CD14-positive monocyte (primary cell): ENCODE measurements around the gene CHCHD10. TPM values are rescaled to one million over a fixed set of nuclear protein-coding genes. Genes with fewer than 3 reads are reported as not detected.
"Not testable (repeated sequence)": the region's sequence is repeated elsewhere in the genome, so short reads cannot be mapped to it uniquely, and the experiment has no call there.

Experiments
- DNase-seq, 3 donors: peaks; one replicate each; pipeline ENCODE4 v3.0.0-alpha.2; 2011 to 2022
- H2AFZ ChIP-seq: 2 replicates; pipeline ENCODE4 v1.6.0; 2012; ENCODE audit warnings: mild to moderate bottlenecking, low read depth, low read length, inconsistent platforms; ENCODE audit not compliant: insufficient read depth, poor library complexity, severe bottlenecking
- H3K27ac ChIP-seq, 2 donors: 1 replicate in 1 of 2; 2 replicates in 1 of 2; pipeline ENCODE4 v1.5.1; 2012 to 2013; ENCODE audit warnings: low read length in 2 of 2, control low read depth in 1 of 2, inconsistent platforms in 1 of 2, low read depth in 1 of 2, mild to moderate bottlenecking in 1 of 2
- H3K27me3 ChIP-seq, 2 donors: one replicate each; pipeline versions ENCODE4 v1.6.0 to v1.6.1; 2011 to 2013; ENCODE audit warnings: low read length in 2 of 2; ENCODE audit not compliant: control insufficient read depth in 2 of 2, insufficient read depth in 2 of 2
- H3K36me3 ChIP-seq, 2 donors: replicated peaks in 1 of 2; 1 replicate in 1 of 2; 2 replicates in 1 of 2; pipeline versions ENCODE4 v1.5.1 to v1.6.1; 2012 to 2013; ENCODE audit warnings: low read length in 2 of 2, control low read depth in 1 of 2, inconsistent platforms in 1 of 2, mild to moderate bottlenecking in 1 of 2; ENCODE audit not compliant: insufficient read depth in 2 of 2, control insufficient read depth in 1 of 2
- H3K4me1 ChIP-seq, 2 donors: 1 replicate in 1 of 2; 2 replicates in 1 of 2; pipeline versions ENCODE4 v1.5.1 to v1.6.1; 2012 to 2013; ENCODE audit warnings: low read length in 2 of 2, control low read depth in 1 of 2, inconsistent platforms in 1 of 2, mild to moderate bottlenecking in 1 of 2, moderate library complexity in 1 of 2; ENCODE audit not compliant: insufficient read depth in 2 of 2, control insufficient read depth in 1 of 2
- H3K4me2 ChIP-seq: replicated peaks from 2 replicates; pipeline ENCODE3; 2012; ENCODE audit warnings: low read length, moderate library complexity, mild to moderate bottlenecking; ENCODE audit not compliant: poor library complexity, severe bottlenecking; ENCODE audit errors: extremely low read depth
- H3K4me3 ChIP-seq, 3 experiments: fragments of 200-600 bp in 1 of 3; sonication (generic) in 1 of 3; replicated peaks in 1 of 3; 1 replicate in 2 of 3; 2 replicates in 1 of 3; pipeline ENCODE4 v1.5.1; 2011 to 2013; ENCODE audit warnings: low read length in 3 of 3, mild to moderate bottlenecking in 3 of 3, control low read depth in 2 of 3, low read depth in 2 of 3, inconsistent platforms in 1 of 3, moderate library complexity in 1 of 3
- H3K79me2 ChIP-seq: 2 replicates; pipeline ENCODE4 v1.6.0; 2012; ENCODE audit warnings: mild to moderate bottlenecking, control low read depth, inconsistent platforms, low read length, moderate library complexity; ENCODE audit not compliant: insufficient read depth
- H3K9ac ChIP-seq: 2 replicates; pipeline ENCODE4 v1.6.0; 2017; ENCODE audit warnings: low read length, mild to moderate bottlenecking; ENCODE audit not compliant: insufficient read depth, poor library complexity, severe bottlenecking
- H3K9me3 ChIP-seq, 2 donors: replicated peaks in 1 of 2; 1 replicate in 1 of 2; 2 replicates in 1 of 2; pipeline versions ENCODE4 v1.5.1 to v1.6.1; 2012 to 2013; ENCODE audit warnings: low read length in 2 of 2, control low read depth in 1 of 2; ENCODE audit not compliant: control insufficient read depth in 1 of 2, insufficient read depth in 1 of 2
- H4K20me1 ChIP-seq: 2 replicates; pipeline ENCODE4 v1.6.0; 2012; ENCODE audit warnings: mild to moderate bottlenecking, low read length, control low read depth, moderate library complexity; ENCODE audit not compliant: insufficient read depth
- H3K27ac Mint-ChIP-seq, 7 donors: one replicate each; pipeline ENCODE4 v1.8.0; 2020; ENCODE audit warnings: mild to moderate bottlenecking in 7 of 7, mixed read lengths in 7 of 7, moderate library complexity in 6 of 7, inconsistent platforms in 2 of 7
- H3K27me3 Mint-ChIP-seq, 3 donors: one replicate each; pipeline ENCODE4 v1.8.0; 2021 to 2022; ENCODE audit warnings: low read depth in 3 of 3, mild to moderate bottlenecking in 3 of 3, mixed read lengths in 3 of 3, moderate library complexity in 3 of 3, inconsistent platforms in 1 of 3
- H3K36me3 Mint-ChIP-seq, 2 donors: one replicate each; pipeline ENCODE4 v1.8.0; 2020; ENCODE audit warnings: mixed read lengths in 2 of 2, inconsistent platforms in 1 of 2, mild to moderate bottlenecking in 1 of 2
- H3K4me1 Mint-ChIP-seq: one replicate; pipeline ENCODE4 v1.8.0; 2020; ENCODE audit warnings: mild to moderate bottlenecking, mixed read lengths
- H3K4me3 Mint-ChIP-seq, 2 donors: one replicate each; pipeline ENCODE4 v1.8.0; 2020; ENCODE audit warnings: mild to moderate bottlenecking in 2 of 2, mixed read lengths in 2 of 2, moderate library complexity in 1 of 2
- H3K9me3 Mint-ChIP-seq, 7 donors: one replicate each; pipeline ENCODE4 v1.8.0; 2020 to 2022; ENCODE audit warnings: mixed read lengths in 7 of 7, mild to moderate bottlenecking in 6 of 7, moderate library complexity in 6 of 7, inconsistent platforms in 2 of 7
- WGBS: methylation state at CpG from one replicate; pipeline ENCODE4 v1.1.5; 2013; ENCODE audit warnings: missing lambda C conversion rate; ENCODE audit not compliant: insufficient coverage; 5-methylcytosine and 5-hydroxymethylcytosine counted together
- intact Hi-C, 2 donors: fragments of 100-400 bp; cut with micrococcal nuclease; formaldehyde crosslinking; loops; one replicate each; pipeline versions ENCODE4 v1.15.0 to v1.15.1; 2023
- polyA plus RNA-seq, 3 donors: library from polyadenylated mRNA; depleted of rRNA in 1 of 3; unstranded in 2 of 3; stranded (reverse) in 1 of 3; fragments of 300-500 nt in 2 of 3; fragments of >200 nt in 1 of 3; fragmentation: Illumina TruSeq in 2 of 3; gene quantifications; 1 replicate in 2 of 3; 2 replicates in 1 of 3; pipeline ENCODE4 v1.2.3, GENCODE V29; 2012 to 2021
- TF ChIP-seq, protein P1 (sequence below): fragments of 200-600 bp; IDR thresholded peaks from one replicate; pipeline ENCODE4 v1.8.0; 2022; ENCODE audit warnings: antibody characterized with exemption, mild to moderate bottlenecking

Gene CHCHD10
- polyA plus RNA-seq, 3 donors: 15.3 to 46.7 (median 26.8) TPM

DNA sequence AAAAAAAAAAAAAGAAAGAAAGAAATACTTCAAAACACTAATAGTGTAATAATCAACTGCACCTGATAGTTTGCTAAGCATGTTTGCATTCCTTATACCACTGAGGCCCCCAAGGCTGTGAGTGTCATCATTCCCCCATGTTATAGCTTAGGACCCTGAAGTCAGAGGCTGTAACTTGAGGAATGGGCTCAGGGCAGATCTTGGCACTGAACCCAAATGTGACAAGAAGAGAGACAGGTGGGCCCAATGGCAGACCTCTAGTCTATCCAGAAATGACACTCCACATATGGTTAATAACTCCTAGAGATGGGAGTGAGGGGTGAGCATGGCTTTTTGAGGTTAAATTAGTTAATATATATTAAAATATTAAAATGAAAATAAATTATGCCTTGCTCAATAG, 30.1 kb downstream of the CHCHD10 start:
- TF ChIP-seq, protein P1, sequence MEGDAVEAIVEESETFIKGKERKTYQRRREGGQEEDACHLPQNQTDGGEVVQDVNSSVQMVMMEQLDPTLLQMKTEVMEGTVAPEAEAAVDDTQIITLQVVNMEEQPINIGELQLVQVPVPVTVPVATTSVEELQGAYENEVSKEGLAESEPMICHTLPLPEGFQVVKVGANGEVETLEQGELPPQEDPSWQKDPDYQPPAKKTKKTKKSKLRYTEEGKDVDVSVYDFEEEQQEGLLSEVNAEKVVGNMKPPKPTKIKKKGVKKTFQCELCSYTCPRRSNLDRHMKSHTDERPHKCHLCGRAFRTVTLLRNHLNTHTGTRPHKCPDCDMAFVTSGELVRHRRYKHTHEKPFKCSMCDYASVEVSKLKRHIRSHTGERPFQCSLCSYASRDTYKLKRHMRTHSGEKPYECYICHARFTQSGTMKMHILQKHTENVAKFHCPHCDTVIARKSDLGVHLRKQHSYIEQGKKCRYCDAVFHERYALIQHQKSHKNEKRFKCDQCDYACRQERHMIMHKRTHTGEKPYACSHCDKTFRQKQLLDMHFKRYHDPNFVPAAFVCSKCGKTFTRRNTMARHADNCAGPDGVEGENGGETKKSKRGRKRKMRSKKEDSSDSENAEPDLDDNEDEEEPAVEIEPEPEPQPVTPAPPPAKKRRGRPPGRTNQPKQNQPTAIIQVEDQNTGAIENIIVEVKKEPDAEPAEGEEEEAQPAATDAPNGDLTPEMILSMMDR: no peak
- Histone ChIP-seq H2AFZ (no peak overlapping the region), H3K9ac (no peak overlapping the region), H3K79me2 (no peaks in the 10 kb centered on the region), H3K27me3 (no peaks in the 10 kb centered on the region), H3K4me1 (no peaks in the 10 kb centered on the region), H3K4me2 (no peak overlapping the region), H3K27ac (no peak overlapping the region), H4K20me1 (no peaks in the 10 kb centered on the region), H3K9me3 (no peaks in the 10 kb centered on the region), H3K4me3 (no peak overlapping the region), H3K36me3 (peaks cover 2 to 5% of the 10 kb centered on the region in 2 donors)
- DNase-seq: no peak
- intact Hi-C loops: no loop called here
- no peak overlapping the region for H3K27ac Mint-ChIP-seq
- H3K9me3 Mint-ChIP-seq: peaks cover 0 to 4% (median 0%) of the 10 kb centered on the region in 7 donors
- peaks cover 3 to 5% of the 10 kb centered on the region in 2 donors for H3K36me3 Mint-ChIP-seq
- H3K4me3 Mint-ChIP-seq: no peak overlapping the region
- no peaks in the 10 kb centered on the region for H3K4me1 Mint-ChIP-seq
- peaks cover 0 to 2% (median 1%) of the 10 kb centered on the region in 3 donors for H3K27me3 Mint-ChIP-seq

DNA sequence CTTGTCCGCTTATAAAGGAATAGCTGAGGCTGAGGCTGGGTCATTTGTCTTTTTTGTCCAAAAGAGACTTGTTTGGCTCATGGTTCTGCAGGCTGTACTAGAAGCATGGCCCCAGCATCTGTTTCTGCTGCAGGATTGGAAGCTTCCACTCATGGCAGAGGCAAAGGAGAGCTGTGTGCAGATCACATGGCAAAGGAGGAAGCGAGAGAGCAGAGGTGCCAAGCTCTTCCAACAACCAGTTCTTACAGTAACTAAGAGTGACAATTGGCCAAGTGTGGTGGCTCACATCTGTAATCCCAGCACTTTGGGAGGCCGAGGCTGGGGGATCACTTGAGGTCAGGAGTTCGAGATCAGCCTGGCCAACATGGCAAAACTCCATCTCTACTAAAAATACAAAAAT, 39.7 kb downstream of the CHCHD10 start:
- H3K27me3 ChIP-seq, H3K9ac ChIP-seq, H3K27ac ChIP-seq, H3K9me3 ChIP-seq, intact Hi-C loops, H3K4me1 ChIP-seq, H4K20me1 ChIP-seq, H3K4me3 ChIP-seq, H3K9me3 Mint-ChIP-seq, H3K4me2 ChIP-seq, H3K4me1 Mint-ChIP-seq, H3K27me3 Mint-ChIP-seq, H3K4me3 Mint-ChIP-seq, H3K79me2 ChIP-seq, H3K36me3 ChIP-seq, H3K36me3 Mint-ChIP-seq, DNase-seq, H2AFZ ChIP-seq: not testable (repeated sequence)
- peak overlapping the region in 3 of 7 donors; percentile 21 to 63 (median 33) for H3K27ac Mint-ChIP-seq
- WGBS: 33% methylated on average over 1 of the region's 4 CpGs
